ENCODE data around the gene SERGEF. TPM values are rescaled to one million over a fixed set of nuclear protein-coding genes. Genes with fewer than 3 reads are reported as not detected.

Gene SERGEF
- total RNA-seq, 1 donor from 2014 or later, result 24.0 TPM

DNA sequence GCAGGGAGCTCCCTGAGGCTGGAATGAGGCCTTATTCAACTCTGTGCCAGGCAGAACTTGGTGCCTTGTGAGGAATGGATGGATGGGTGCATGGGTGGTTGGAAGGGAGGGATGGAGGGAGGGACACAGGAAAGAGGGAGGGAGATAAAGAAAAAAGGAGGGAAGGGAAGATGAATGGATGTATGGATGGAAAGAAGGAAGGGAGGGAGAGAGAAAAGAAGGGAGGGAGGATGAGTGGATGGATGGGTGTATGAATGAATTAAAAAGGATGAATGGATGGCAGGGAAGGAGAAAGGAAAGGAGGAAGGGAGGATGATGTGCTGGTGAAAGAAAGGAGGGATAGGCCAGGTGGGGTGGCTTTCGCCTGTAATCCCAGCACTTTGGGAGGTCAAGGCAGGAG lies 243.6 kb downstream of the SERGEF start:
- Mint-ChIP-seq H3K4me1 (ENCODE audit: unreplicated experiment) (no peaks in the 10 kb centered on the region), H3K9me3 (ENCODE audit: unreplicated experiment) (no peaks in the 10 kb centered on the region), H3K4me3 (ENCODE audit: unreplicated experiment) (no peak overlapping the region), H3K27me3 (ENCODE audit: unreplicated experiment) (no peaks in the 10 kb centered on the region), H3K36me3 (ENCODE audit: unreplicated experiment) (no peaks in the 10 kb centered on the region), H3K27ac (ENCODE audit: unreplicated experiment) (no peak overlapping the region)
- no peak for DNase-seq (ENCODE audit: extremely low spot score, unreplicated experiment)
- TF ChIP-seq, protein P1, sequence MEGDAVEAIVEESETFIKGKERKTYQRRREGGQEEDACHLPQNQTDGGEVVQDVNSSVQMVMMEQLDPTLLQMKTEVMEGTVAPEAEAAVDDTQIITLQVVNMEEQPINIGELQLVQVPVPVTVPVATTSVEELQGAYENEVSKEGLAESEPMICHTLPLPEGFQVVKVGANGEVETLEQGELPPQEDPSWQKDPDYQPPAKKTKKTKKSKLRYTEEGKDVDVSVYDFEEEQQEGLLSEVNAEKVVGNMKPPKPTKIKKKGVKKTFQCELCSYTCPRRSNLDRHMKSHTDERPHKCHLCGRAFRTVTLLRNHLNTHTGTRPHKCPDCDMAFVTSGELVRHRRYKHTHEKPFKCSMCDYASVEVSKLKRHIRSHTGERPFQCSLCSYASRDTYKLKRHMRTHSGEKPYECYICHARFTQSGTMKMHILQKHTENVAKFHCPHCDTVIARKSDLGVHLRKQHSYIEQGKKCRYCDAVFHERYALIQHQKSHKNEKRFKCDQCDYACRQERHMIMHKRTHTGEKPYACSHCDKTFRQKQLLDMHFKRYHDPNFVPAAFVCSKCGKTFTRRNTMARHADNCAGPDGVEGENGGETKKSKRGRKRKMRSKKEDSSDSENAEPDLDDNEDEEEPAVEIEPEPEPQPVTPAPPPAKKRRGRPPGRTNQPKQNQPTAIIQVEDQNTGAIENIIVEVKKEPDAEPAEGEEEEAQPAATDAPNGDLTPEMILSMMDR (IDR thresholded peaks at IDR 0.05), result no peak

GRCh38 chr11:17768547-17768946 lies 244.3 kb downstream of the SERGEF start:
- Mint-ChIP-seq H3K36me3 (ENCODE audit: unreplicated experiment) (no peaks in the 10 kb centered on the region), H3K4me1 (ENCODE audit: unreplicated experiment) (no peaks in the 10 kb centered on the region), H3K9me3 (ENCODE audit: unreplicated experiment) (no peaks in the 10 kb centered on the region), H3K27me3 (ENCODE audit: unreplicated experiment) (no peaks in the 10 kb centered on the region), H3K4me3 (ENCODE audit: unreplicated experiment) (no peak overlapping the region), H3K27ac (ENCODE audit: unreplicated experiment) (no peak overlapping the region)
- no peak for DNase-seq (ENCODE audit: extremely low spot score, unreplicated experiment)
- TF ChIP-seq, protein P1 (IDR thresholded peaks at IDR 0.05), result no peak

- Mint-ChIP-seq H3K27me3 (ENCODE audit: unreplicated experiment) (no peaks in the 10 kb centered on the region), H3K4me3 (ENCODE audit: unreplicated experiment) (no peak overlapping the region), H3K4me1 (ENCODE audit: unreplicated experiment) (no peaks in the 10 kb centered on the region), H3K27ac (ENCODE audit: unreplicated experiment) (no peak overlapping the region), H3K36me3 (ENCODE audit: unreplicated experiment) (no peaks in the 10 kb centered on the region), H3K9me3 (ENCODE audit: unreplicated experiment) (no peaks in the 10 kb centered on the region)
- DNase-seq (ENCODE audit: extremely low spot score, unreplicated experiment), result no peak
- TF ChIP-seq, protein P1 (IDR thresholded peaks at IDR 0.05), result no peak
Measured at GRCh38 chr11:17767914-17768313, 244.9 kb downstream of the SERGEF start.

GRCh38 chr11:17767301-17767885 lies 245.5 kb downstream of the SERGEF start:
- no peak for DNase-seq (ENCODE audit: extremely low spot score, unreplicated experiment)
- Mint-ChIP-seq H3K9me3 (ENCODE audit: unreplicated experiment) (no peaks in the 10 kb centered on the region), H3K27ac (ENCODE audit: unreplicated experiment) (no peak overlapping the region), H3K36me3 (ENCODE audit: unreplicated experiment) (no peaks in the 10 kb centered on the region), H3K27me3 (ENCODE audit: unreplicated experiment) (no peaks in the 10 kb centered on the region), H3K4me3 (ENCODE audit: unreplicated experiment) (no peak overlapping the region), H3K4me1 (ENCODE audit: unreplicated experiment) (no peaks in the 10 kb centered on the region)
- TF ChIP-seq, protein P1 (IDR thresholded peaks at IDR 0.05), result no peak

DNA sequence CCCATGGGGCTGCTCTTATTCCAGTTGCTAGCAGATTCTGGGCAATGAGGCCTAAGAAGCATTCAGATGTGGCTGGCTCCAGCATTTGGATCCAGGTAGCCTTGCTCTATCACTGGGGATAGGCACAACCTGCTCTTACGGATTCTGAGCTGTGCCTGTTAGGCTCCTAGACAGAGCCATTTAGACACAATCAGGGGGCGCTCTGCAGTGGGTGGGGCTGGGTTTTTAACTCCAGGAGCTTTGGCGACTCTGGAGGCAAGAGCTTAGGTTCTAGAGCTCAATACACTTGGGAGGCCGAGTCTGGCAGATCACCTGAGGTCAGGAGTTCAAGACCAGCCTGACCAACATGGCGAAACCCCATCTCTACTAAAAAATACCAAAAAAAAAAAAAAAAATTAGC lies 246.3 kb downstream of the SERGEF start:
- TF ChIP-seq, protein P1 (IDR thresholded peaks at IDR 0.05), result no peak
- DNase-seq (ENCODE audit: extremely low spot score, unreplicated experiment), result no peak
- no peaks in the 10 kb centered on the region for H3K27me3 Mint-ChIP-seq (ENCODE audit: unreplicated experiment)
- no peaks in the 10 kb centered on the region for H3K36me3 Mint-ChIP-seq (ENCODE audit: unreplicated experiment)
- no peak overlapping the region for H3K27ac Mint-ChIP-seq (ENCODE audit: unreplicated experiment)
- no peaks in the 10 kb centered on the region for H3K9me3 Mint-ChIP-seq (ENCODE audit: unreplicated experiment)
- H3K4me3 Mint-ChIP-seq (ENCODE audit: unreplicated experiment), result no peak overlapping the region
- no peaks in the 10 kb centered on the region for H3K4me1 Mint-ChIP-seq (ENCODE audit: unreplicated experiment)

Data from osteocyte (in vitro differentiated cells).